ENCODE results near the gene SARDH. TPM values are rescaled to one million over a fixed set of nuclear protein-coding genes. Genes with fewer than 3 reads are reported as not detected.

The SARDH gene
- total RNA-seq, 2 experiments from 2014 or later: 17.7 to 18.5 TPM

DNA sequence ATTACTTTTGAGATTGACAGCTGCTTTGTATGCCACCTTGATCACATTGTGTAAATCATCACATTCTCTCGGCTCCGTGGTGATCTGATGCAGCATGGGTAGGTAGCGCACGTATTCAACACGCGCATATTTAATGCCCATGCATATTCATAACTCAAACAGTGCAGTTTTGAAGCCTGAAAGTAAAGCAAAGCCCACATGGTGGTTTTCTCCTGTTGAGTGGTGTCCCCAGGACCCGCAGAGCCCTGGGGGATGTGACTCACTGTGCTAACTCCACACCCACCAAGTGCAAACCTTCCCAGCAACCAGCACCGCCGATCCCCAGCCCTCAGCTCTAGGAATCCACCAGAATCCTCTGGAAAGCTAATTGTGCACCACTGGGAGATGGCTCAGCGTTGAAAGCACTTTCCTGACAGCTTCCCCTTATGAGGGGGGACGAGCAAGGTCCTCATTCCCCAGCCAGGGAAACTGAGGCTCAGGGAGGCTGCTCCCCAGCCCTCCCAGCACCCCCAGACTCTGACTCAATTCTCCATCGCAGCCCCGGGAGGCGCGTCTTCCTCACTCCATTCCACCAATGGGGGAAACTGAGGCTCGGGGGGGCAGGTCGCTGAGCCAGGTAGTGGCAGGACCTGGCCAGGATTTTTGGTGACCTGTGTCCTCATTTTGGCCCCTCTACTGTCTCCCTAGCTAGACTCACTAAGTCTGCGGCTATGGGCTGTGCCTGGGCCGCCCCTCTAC, 46.4 kb downstream of the SARDH start:
- H3K4me1 ChIP-seq (ENCODE audit: insufficient read depth, low read length): peaks cover 5% of the 10 kb centered on the region
- H3K27ac Mint-ChIP-seq: peak overlapping the region; percentile 42
- H3K36me3 Mint-ChIP-seq (ENCODE audit: low read depth): peaks cover 59% of the 10 kb centered on the region
- no peaks in the 10 kb centered on the region for H3K27me3 ChIP-seq (ENCODE audit: control insufficient read depth in 1 of 2, insufficient read depth in 2 of 2, low read length in 2 of 2)
- TF ChIP-seq, protein P1, sequence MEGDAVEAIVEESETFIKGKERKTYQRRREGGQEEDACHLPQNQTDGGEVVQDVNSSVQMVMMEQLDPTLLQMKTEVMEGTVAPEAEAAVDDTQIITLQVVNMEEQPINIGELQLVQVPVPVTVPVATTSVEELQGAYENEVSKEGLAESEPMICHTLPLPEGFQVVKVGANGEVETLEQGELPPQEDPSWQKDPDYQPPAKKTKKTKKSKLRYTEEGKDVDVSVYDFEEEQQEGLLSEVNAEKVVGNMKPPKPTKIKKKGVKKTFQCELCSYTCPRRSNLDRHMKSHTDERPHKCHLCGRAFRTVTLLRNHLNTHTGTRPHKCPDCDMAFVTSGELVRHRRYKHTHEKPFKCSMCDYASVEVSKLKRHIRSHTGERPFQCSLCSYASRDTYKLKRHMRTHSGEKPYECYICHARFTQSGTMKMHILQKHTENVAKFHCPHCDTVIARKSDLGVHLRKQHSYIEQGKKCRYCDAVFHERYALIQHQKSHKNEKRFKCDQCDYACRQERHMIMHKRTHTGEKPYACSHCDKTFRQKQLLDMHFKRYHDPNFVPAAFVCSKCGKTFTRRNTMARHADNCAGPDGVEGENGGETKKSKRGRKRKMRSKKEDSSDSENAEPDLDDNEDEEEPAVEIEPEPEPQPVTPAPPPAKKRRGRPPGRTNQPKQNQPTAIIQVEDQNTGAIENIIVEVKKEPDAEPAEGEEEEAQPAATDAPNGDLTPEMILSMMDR (IDR thresholded peaks at IDR 0.05): no peak
- H3K4me3 ChIP-seq (ENCODE audit: low read length): no peak overlapping the region
- H3K27ac ChIP-seq (ENCODE audit: low read depth in 1 of 2, low read length in 2 of 2): no peak overlapping the region
- peak; percentile 32 for ATAC-seq (ENCODE audit: poor library complexity)
- peaks cover 4% of the 10 kb centered on the region for H3K4me1 Mint-ChIP-seq (ENCODE audit: low read depth)
- DNase-seq: no peak
- ChIA-PET POLR2A (interaction anchor here (1.3 to 4.1 kb wide), 3 partner anchors 8 to 15 kb away, joined by 5 to 19 read pairs (median 6); no protein-coding TSS in a partner anchor), CTCF (no interaction called here)
- no peak overlapping the region for H3K4me3 Mint-ChIP-seq
- intact Hi-C loops (cut with DNase I, micrococcal nuclease): no loop called here
- peaks cover 32% of the 10 kb centered on the region for H3K36me3 ChIP-seq (ENCODE audit: insufficient read depth, low read length)
- H3K9me3 Mint-ChIP-seq: no peaks in the 10 kb centered on the region
- H3K27me3 Mint-ChIP-seq: no peaks in the 10 kb centered on the region
- H3K9me3 ChIP-seq (ENCODE audit: control insufficient read depth in 1 of 2, insufficient read depth in 1 of 2, low read length in 2 of 2): no peaks in the 10 kb centered on the region

DNA sequence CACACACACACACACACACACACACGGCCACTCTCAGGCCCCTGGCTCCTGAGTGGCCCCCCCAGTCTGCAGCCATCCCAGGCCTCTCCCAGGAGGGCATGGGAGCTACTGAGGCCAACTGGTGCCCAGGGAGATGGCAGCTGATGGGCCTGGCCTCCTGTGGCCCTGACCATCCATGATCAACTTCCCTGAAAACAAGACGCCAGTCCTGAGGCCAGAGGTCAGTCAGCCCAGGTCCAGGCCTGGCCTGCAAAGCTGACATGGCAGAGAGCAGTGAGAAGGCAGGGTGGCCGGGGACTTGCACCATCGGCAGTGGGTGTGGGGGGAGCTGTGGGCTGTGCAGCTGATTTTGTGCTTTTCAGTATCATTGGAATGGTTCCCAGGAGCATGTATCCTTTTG, 47.0 kb downstream of the SARDH start:
- Histone ChIP-seq H3K4me1 (ENCODE audit: insufficient read depth, low read length) (peaks cover 5% of the 10 kb centered on the region), H3K4me3 (ENCODE audit: low read length) (no peak overlapping the region), H3K36me3 (ENCODE audit: insufficient read depth, low read length) (peaks cover 32% of the 10 kb centered on the region), H3K27me3 (ENCODE audit: control insufficient read depth in 1 of 2, insufficient read depth in 2 of 2, low read length in 2 of 2) (no peaks in the 10 kb centered on the region), H3K27ac (ENCODE audit: low read depth in 1 of 2, low read length in 2 of 2) (no peak overlapping the region), H3K9me3 (ENCODE audit: control insufficient read depth in 1 of 2, insufficient read depth in 1 of 2, low read length in 2 of 2) (no peaks in the 10 kb centered on the region)
- DNase-seq (no peak), ATAC-seq (ENCODE audit: poor library complexity) (no peak)
- Mint-ChIP-seq H3K9me3 (no peaks in the 10 kb centered on the region), H3K36me3 (ENCODE audit: low read depth) (peaks cover 55% of the 10 kb centered on the region), H3K4me3 (no peak overlapping the region), H3K4me1 (ENCODE audit: low read depth) (peaks cover 4% of the 10 kb centered on the region), H3K27ac (peak overlapping the region; percentile 42), H3K27me3 (no peaks in the 10 kb centered on the region)
- ChIA-PET CTCF (no interaction called here), POLR2A (interaction anchor here (1.3 to 4.1 kb wide), 2 partner anchors 11 to 14 kb away, joined by 5 to 19 read pairs; no protein-coding TSS in a partner anchor)
- TF ChIP-seq, protein P1 (IDR thresholded peaks at IDR 0.05): no peak
- intact Hi-C loops (cut with DNase I, micrococcal nuclease): no loop called here

DNA sequence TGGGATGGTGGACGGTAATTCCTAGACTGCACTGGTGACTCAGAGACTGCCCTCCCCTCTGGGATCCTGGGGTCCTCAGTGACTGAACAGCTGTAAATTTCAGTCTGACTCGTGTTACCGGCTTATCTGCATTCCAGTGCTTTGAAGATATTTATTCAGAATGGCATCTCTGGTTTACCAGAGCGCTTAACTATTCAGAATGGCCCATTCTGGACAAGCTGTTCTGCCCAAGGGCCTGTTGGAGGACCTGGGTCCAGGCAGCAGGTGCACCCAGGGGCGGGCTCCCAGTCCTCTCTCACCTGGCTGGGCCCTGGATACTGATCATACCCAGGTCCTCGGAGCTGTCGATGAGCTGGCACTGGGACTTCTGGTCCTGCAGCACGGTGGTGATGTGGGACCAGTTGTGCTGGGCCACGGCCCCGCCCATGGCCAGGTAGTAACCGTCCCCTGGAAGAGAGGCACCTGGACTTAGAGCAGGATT, 48.0 kb downstream of the SARDH start:
- peaks cover 10% of the 10 kb centered on the region for H3K4me1 Mint-ChIP-seq (ENCODE audit: low read depth)
- CTCF ChIA-PET: no interaction called here
- ATAC-seq (ENCODE audit: poor library complexity): no peak
- intact Hi-C loops (cut with DNase I, micrococcal nuclease): no loop called here
- H3K36me3 Mint-ChIP-seq (ENCODE audit: low read depth): peaks cover 55% of the 10 kb centered on the region
- Histone ChIP-seq H3K27me3 (ENCODE audit: control insufficient read depth in 1 of 2, insufficient read depth in 2 of 2, low read length in 2 of 2) (no peaks in the 10 kb centered on the region), H3K9me3 (ENCODE audit: control insufficient read depth in 1 of 2, insufficient read depth in 1 of 2, low read length in 2 of 2) (no peaks in the 10 kb centered on the region), H3K27ac (ENCODE audit: low read depth in 1 of 2, low read length in 2 of 2) (no peak overlapping the region), H3K36me3 (ENCODE audit: insufficient read depth, low read length) (peaks cover 30% of the 10 kb centered on the region), H3K4me1 (ENCODE audit: insufficient read depth, low read length) (peaks cover 13% of the 10 kb centered on the region), H3K4me3 (ENCODE audit: low read length) (no peak overlapping the region)
- no peaks in the 10 kb centered on the region for H3K27me3 Mint-ChIP-seq
- DNase-seq: no peak
- H3K27ac Mint-ChIP-seq: no peak overlapping the region
- TF ChIP-seq, protein P1 (IDR thresholded peaks at IDR 0.05): no peak
- POLR2A ChIA-PET: no interaction called here
- H3K9me3 Mint-ChIP-seq: no peaks in the 10 kb centered on the region
- no peak overlapping the region for H3K4me3 Mint-ChIP-seq

Measured in CD4-positive, alpha-beta T cell (primary cell).